ENCODE results near the gene CLDN2. TPM values are rescaled to one million over a fixed set of nuclear protein-coding genes. Genes with fewer than 3 reads are reported as not detected.

The CLDN2 gene
- total RNA-seq, 1 experiment from 2014 or later: not detected

DNA sequence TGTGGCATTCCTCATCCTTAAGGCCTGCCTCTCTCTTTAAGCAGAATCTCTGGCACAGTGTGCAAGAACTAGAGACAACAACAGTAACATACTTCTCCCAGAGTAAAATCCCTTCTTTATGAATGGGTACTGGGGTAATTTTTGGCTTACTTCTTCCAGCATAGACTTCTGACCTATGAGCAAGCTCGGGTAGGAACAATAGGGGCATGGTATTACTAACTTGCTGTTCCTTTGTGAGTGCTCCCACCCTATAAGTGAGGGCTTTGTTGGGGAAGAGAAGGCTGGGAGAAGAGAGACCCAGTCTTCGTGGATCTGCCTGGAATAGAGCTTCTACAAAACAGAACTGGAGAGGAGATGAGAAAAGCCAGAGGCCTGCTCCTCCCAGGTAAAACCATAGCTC is 30.2 kb downstream of the CLDN2 start:
- H3K27me3 ChIP-seq (ENCODE audit: insufficient read depth, low read depth): no peaks in the 10 kb centered on the region

DNA sequence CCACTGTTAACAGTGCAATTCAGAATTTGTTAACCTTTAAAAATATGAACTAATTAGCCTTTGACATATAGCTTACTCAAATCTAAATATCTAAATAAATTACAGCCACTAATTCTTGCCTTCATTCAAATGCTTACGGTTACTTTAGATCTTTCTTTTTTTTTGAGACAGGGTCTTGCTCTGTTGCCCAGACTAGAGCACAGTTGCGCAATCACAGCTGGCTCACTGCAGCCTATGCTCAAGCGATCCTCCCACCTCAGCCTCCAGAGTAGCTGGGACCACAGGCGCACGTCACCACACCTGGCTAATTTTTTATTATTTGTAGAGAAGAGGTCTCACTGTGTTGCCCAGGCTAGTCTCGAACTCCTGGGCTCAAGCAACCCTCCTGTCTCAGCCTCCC is 31.0 kb downstream of the CLDN2 start:
- H3K79me2 ChIP-seq (ENCODE audit: low read depth): no peaks in the 10 kb centered on the region
- intact Hi-C loops (cut with micrococcal nuclease; ENCODE audit: unreplicated experiment): no loop called here
- no peaks in the 10 kb centered on the region for H3K27me3 ChIP-seq (ENCODE audit: insufficient read depth, low read depth)
- H3K9me3 ChIP-seq (ENCODE audit: insufficient read depth, low read depth): no peaks in the 10 kb centered on the region
- H3K4me2 ChIP-seq: no peak overlapping the region
- no peak for TF ChIP-seq EZH2 (IDR thresholded peaks at IDR 0.05; ENCODE audit: low read depth)
- TF ChIP-seq, protein P1, sequence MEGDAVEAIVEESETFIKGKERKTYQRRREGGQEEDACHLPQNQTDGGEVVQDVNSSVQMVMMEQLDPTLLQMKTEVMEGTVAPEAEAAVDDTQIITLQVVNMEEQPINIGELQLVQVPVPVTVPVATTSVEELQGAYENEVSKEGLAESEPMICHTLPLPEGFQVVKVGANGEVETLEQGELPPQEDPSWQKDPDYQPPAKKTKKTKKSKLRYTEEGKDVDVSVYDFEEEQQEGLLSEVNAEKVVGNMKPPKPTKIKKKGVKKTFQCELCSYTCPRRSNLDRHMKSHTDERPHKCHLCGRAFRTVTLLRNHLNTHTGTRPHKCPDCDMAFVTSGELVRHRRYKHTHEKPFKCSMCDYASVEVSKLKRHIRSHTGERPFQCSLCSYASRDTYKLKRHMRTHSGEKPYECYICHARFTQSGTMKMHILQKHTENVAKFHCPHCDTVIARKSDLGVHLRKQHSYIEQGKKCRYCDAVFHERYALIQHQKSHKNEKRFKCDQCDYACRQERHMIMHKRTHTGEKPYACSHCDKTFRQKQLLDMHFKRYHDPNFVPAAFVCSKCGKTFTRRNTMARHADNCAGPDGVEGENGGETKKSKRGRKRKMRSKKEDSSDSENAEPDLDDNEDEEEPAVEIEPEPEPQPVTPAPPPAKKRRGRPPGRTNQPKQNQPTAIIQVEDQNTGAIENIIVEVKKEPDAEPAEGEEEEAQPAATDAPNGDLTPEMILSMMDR (conservative IDR thresholded peaks at IDR 0.05): no peak
- BruUV-seq (replicated peaks): no TSS peak
- H3K4me1 ChIP-seq (replicated peaks; ENCODE audit: insufficient read depth): peaks cover 23% of the 10 kb centered on the region
- H2AFZ ChIP-seq: no peak overlapping the region
- CTCF ChIA-PET: no interaction called here
- H3K27ac ChIP-seq: no peak overlapping the region
- H3K4me3 ChIP-seq: no peak overlapping the region
- H4K20me1 ChIP-seq (ENCODE audit: insufficient read depth): no peaks in the 10 kb centered on the region
- H3F3A ChIP-seq (ENCODE audit: insufficient read depth, low read depth): no peaks in the 10 kb centered on the region
- H3K36me3 ChIP-seq (ENCODE audit: low read depth): no peaks in the 10 kb centered on the region
- POLR2A ChIA-PET (ENCODE audit: unreplicated experiment): no interaction called here
- DNase-seq: no peak
- H3K9me2 ChIP-seq (ENCODE audit: insufficient read depth): no peaks in the 10 kb centered on the region

More for the DNA sequence above, 30.2 kb downstream of the CLDN2 start:
- POLR2A ChIA-PET (ENCODE audit: unreplicated experiment): no interaction called here
- no TSS peak for BruUV-seq (replicated peaks)
- Histone ChIP-seq H3K27ac (no peak overlapping the region), H3K4me2 (no peak overlapping the region), H3K9me3 (ENCODE audit: insufficient read depth, low read depth) (no peaks in the 10 kb centered on the region), H3K4me3 (no peak overlapping the region), H4K20me1 (ENCODE audit: insufficient read depth) (no peaks in the 10 kb centered on the region), H3K36me3 (ENCODE audit: low read depth) (no peaks in the 10 kb centered on the region), H3F3A (ENCODE audit: insufficient read depth, low read depth) (no peaks in the 10 kb centered on the region), H2AFZ (no peak overlapping the region), H3K79me2 (ENCODE audit: low read depth) (no peaks in the 10 kb centered on the region), H3K9me2 (ENCODE audit: insufficient read depth) (no peaks in the 10 kb centered on the region), H3K4me1 (replicated peaks; ENCODE audit: insufficient read depth) (peaks cover 19% of the 10 kb centered on the region)
- no peak for DNase-seq
- CTCF ChIA-PET: no interaction called here
- intact Hi-C loops (cut with micrococcal nuclease; ENCODE audit: unreplicated experiment): no loop called here
- TF ChIP-seq EZH2 (IDR thresholded peaks at IDR 0.05; ENCODE audit: low read depth): no peak
- TF ChIP-seq, protein P1 (conservative IDR thresholded peaks at IDR 0.05): no peak

DNA sequence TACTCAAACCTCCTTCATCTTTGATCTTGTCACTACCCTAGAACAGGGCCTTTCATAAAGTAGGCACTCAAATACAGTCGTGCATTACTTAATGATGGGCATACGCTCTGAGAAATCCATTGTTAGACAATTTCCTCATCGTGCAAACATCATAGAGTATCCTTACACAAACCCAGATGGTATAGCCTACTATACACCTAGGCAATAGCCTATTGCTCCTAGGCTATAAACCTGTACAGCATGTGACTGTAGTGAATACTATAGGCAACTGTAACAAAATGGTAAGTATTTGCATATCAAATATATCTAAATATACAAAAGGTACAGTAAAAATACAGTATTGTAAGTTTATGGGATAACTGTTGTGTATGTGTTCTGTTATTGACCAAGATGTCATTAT is 31.9 kb downstream of the CLDN2 start:
- no TSS peak for BruUV-seq (replicated peaks)
- ChIA-PET CTCF (no interaction called here), POLR2A (ENCODE audit: unreplicated experiment) (no interaction called here)
- Histone ChIP-seq H3F3A (ENCODE audit: insufficient read depth, low read depth) (no peaks in the 10 kb centered on the region), H3K27ac (no peak overlapping the region), H3K4me2 (no peak overlapping the region), H4K20me1 (ENCODE audit: insufficient read depth) (no peaks in the 10 kb centered on the region), H3K27me3 (ENCODE audit: insufficient read depth, low read depth) (no peaks in the 10 kb centered on the region), H3K9me2 (ENCODE audit: insufficient read depth) (no peaks in the 10 kb centered on the region), H3K4me3 (no peak overlapping the region), H2AFZ (no peak overlapping the region), H3K4me1 (replicated peaks; ENCODE audit: insufficient read depth) (peaks cover 23% of the 10 kb centered on the region), H3K9me3 (ENCODE audit: insufficient read depth, low read depth) (no peaks in the 10 kb centered on the region), H3K36me3 (ENCODE audit: low read depth) (no peaks in the 10 kb centered on the region), H3K79me2 (ENCODE audit: low read depth) (no peaks in the 10 kb centered on the region)
- TF ChIP-seq EZH2 (IDR thresholded peaks at IDR 0.05; ENCODE audit: low read depth): no peak
- TF ChIP-seq, protein P1 (conservative IDR thresholded peaks at IDR 0.05): no peak
- intact Hi-C loops (cut with micrococcal nuclease; ENCODE audit: unreplicated experiment): no loop called here
- no peak for DNase-seq
